Measurements from ENCODE around the gene HNRNPC.
"Not testable (repeated sequence)": the region's sequence is repeated elsewhere in the genome, so short reads cannot be mapped to it uniquely, and the experiment has no call there.

HNRNPC gene

DNA sequence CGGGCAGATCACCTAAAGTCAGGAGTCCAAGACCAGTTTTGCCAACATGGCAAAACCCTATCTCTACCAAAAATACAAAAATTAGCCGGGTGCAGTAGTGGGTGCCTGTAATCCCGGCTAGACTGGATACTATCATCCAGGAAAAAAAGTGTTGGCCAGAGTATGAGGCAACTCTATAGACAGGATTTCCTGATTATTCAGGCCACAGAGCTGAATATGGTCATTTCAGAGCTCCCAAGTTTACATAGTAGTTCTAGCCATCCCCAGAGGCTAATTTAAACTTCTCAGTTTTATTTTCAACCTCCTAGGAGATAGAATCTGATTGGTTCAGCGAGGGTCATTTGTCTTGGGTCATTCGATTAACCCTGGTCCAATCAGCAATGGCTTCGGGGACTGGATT lies 17.9 kb upstream of the HNRNPC start:
- H3K27ac ChIP-seq: no peak overlapping the region
- TF ChIP-seq, protein P1, sequence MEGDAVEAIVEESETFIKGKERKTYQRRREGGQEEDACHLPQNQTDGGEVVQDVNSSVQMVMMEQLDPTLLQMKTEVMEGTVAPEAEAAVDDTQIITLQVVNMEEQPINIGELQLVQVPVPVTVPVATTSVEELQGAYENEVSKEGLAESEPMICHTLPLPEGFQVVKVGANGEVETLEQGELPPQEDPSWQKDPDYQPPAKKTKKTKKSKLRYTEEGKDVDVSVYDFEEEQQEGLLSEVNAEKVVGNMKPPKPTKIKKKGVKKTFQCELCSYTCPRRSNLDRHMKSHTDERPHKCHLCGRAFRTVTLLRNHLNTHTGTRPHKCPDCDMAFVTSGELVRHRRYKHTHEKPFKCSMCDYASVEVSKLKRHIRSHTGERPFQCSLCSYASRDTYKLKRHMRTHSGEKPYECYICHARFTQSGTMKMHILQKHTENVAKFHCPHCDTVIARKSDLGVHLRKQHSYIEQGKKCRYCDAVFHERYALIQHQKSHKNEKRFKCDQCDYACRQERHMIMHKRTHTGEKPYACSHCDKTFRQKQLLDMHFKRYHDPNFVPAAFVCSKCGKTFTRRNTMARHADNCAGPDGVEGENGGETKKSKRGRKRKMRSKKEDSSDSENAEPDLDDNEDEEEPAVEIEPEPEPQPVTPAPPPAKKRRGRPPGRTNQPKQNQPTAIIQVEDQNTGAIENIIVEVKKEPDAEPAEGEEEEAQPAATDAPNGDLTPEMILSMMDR (conservative IDR thresholded peaks at IDR 0.05): no peak

DNA sequence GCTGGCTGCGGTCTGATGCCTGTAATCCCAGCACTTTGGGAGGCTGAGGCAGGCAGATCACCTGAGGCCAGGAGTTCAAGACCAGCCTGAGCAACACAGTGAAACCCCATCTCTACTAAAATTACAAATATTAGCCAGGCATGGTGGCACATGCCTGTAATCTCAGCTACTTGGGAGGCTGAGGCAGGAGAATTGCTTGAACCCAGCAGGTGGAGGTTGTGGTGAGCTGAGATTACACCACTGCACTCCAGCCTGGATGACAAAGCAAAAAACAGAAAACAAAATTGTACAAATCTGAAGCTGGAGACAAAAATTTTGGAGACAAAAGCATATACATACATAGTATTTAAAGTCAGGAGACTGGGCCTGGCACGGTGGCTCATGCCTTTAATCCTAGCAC lies 17.3 kb upstream of the HNRNPC start:
- H3K27ac ChIP-seq: not testable (repeated sequence)

DNA sequence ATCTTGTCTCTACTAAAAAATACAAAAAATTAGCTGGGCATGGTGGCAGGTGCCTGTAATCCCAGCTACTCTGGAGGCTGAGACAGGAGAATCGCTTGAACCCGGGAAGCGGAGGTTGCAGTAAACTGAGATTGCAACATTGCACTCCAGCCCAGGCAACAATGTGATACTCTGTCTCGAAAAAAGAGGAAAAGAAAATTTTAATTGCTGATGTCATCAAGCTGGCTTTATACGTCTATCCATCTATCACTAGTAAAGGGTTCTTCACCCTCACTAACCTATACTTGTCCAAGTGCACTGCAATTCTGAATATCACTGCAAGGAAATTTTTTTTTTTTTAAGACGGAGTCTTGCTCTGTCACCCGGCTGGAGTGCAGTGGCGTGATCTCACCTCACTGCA lies 12.7 kb upstream of the HNRNPC start:
- not testable (repeated sequence) for H3K27ac ChIP-seq

DNA sequence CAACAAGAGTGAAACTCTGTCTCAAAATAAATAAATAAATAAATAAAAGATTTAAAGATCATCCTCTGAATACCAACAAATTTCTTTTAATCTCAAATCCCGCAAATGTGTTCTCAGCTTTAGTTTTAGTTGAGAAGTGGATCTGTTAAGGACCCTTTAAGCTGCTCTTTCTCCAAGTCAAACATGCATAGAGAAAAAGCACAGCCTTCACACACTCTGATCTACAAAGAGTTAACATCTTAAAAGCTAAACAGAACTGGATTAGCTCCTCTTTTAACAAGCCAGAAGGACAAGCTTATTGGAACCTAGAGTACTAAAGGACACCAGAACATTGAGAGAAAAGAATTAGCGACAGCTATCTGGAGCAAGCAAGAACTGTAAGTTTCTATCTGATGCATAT lies 10.5 kb upstream of the HNRNPC start, which contains the start of gene RPGRIP1:
RPGRIP1 (plus strand) TSS at position 301 of the 400 bp plus-strand sequence. CDS start 7,894 bp downstream, outside the sequence.
- TF ChIP-seq, protein P1 (conservative IDR thresholded peaks at IDR 0.05): no peak
- no peak within 1 kb of the TSS for H3K27ac ChIP-seq

DNA sequence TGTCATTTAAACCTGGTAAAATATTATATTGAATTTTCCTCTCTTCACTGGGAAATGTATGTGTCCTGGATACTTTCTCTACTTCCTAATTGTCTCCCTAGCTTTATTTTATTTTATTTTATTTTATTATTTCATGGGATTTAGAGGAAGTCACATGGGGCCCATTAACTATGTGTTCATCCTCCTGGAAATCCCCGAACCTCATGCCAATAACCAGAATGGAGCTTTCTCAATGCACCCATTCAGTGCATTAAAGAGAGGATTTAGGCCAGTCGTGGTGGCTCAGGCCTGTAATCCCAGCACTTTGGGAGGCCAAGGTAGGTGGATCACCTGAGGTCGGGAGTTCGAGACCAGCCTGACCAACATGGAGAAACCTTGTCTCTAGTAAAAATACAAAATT lies 9.4 kb upstream of the HNRNPC start:
- TF ChIP-seq, protein P1 (conservative IDR thresholded peaks at IDR 0.05): no peak

DNA sequence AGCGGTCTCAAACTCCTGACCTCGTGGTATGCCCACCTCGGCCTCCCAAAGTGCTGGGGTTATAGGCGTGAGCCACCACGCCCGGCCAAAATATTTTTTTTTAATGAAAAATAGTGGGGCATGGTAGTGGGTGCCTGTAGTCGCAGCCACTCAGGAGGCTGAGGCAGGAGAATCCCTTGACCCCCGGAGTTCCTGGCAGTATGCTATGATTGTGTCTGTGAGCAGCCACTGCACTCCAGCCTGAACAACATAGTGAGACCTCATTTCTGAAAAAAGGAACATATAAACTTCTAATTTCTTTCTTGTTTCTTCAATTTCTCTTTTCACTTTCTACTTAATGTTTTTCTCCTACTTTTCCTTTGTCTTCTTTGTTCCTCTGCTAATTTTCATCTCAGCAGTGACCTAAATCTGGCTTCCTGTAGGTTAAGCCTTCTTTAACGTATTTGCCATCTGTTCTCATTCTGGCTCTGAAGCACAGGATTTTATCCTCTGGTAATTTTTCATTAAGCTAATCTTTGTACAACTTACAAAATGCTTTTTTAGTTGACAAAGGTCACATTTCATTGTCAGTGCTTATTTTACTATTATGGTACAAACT lies 6.1 kb upstream of the HNRNPC start:
- TF ChIP-seq, protein P1 (conservative IDR thresholded peaks at IDR 0.05): no peak
- H3K27ac ChIP-seq: no peak overlapping the region

More for the DNA sequence above, 9.4 kb upstream of the HNRNPC start:
- no peak overlapping the region for H3K27ac ChIP-seq

DNA sequence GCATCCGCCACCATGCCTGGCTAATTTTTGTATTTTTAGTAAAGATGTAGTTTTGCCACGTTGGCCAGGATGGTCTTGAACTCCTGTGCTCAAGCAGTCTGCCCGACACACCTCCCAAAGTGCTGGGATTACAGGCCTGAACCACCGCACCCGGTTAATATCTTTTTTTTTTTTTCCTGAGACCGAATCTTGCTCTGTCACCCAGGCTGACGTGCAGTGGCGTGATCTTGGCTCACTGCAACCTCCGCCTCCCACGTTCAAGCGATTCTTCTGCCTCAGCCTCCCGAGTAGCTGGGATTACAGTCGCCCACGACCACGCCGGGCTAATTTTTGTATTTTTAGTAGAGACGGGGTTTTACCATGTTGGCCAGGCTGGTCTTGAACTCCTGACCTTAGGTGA lies 3.4 kb upstream of the HNRNPC start:
- not testable (repeated sequence) for H3K27ac ChIP-seq

DNA sequence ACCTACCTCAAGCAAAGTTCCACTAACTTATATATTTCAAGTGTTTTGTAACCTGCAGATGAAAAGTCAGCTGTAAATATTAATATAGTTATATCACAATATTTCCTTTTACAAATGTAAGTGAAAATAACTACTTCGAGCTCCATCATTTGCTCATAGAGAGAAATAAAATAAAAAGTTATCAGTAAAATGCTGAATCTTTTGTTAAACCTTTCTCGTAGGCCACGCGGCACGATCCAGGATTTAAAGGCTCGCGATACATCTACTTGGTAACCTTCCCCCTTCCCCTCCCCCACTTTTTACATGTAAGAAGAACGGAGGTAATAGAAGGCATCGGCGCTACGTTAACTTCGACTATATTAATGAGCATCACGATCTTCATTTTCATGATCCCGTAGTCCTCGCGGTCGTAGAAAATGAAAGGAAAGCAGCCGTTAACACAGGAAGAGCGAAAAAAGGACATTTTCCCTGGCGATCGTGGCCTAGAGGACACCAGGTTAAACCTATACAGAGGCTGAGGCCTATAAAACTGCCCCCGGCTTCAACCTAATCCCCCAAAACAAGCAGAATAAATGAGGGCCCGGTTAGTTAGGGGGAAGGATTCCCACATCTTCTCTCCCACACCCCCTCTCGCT lies 508 bp downstream of the HNRNPC start:
- TF ChIP-seq, protein P1 (conservative IDR thresholded peaks at IDR 0.05): no peak
- H3K27ac ChIP-seq: peak overlapping the region; percentile 89

DNA sequence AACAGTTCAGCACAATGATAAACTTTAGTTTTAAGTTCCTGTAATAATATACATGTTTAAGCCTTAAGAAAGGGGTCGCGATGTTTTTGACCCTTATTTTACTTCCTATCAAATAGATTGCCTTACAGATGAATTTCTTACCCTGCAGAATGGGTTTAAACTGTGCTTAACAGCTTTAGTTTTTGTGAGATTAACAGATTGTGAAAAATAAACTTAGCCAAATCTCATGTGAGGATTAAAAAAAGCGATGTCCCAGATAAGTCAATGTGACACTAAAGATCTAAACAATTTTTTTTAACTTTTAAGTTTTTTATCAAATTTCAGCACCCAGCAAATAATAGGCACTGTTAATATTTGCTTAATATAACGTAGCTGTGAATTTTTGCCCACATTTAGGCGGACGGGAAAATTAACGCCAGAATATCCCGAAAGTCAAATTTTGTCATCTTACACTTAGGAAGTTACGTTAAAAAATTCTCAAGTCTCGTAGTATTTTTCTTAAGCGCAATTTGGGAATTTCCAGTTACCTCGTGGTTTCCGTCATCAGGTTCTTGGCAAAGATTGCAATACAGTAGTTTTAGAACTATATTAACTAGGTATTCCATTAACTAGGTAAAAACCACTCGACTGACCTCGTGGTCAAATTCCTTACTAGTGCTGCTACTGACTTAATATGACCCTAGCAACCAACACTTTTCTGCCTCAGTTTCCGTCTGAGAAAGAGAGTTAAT lies 1.2 kb downstream of the HNRNPC start:
- peak overlapping the region; percentile 89 for H3K27ac ChIP-seq
- TF ChIP-seq, protein P1 (conservative IDR thresholded peaks at IDR 0.05): no peak

Data from VCaP (cell line).